Skeletal muscle cell (primary cell): ENCODE measurements around the gene ZEB2.

Experiments used
- DNase-seq: peaks from one replicate; pipeline ENCODE4 v3.0.0-alpha.2; 2010; ENCODE audit warnings: low read depth
- H3K4me3 ChIP-seq: 2 replicates; pipeline ENCODE4 v1.5.1; 2011; ENCODE audit warnings: low read depth, mild to moderate bottlenecking, control low read depth, low read length, moderate library complexity

ZEB2 gene

GRCh38 chr2:144460727-144461307 is 59.1 kb downstream of the ZEB2 start:
- no peak overlapping the region for H3K4me3 ChIP-seq
- DNase-seq, result no peak

- no peak overlapping the region for H3K4me3 ChIP-seq
- no peak for DNase-seq
These were observed 60.0 kb downstream of the ZEB2 start for GRCh38 chr2:144459937-144460336.

- H3K4me3 ChIP-seq, result no peak overlapping the region
These were observed 60.6 kb downstream of the ZEB2 start for GRCh38 chr2:144459286-144459685.

GRCh38 chr2:144458541-144458940 is 61.4 kb downstream of the ZEB2 start:
- no peak for DNase-seq
- H3K4me3 ChIP-seq, result no peak overlapping the region

More at GRCh38 chr2:144459286-144459685, 60.6 kb downstream of the ZEB2 start:
- no peak for DNase-seq

- peak; percentile 71 for DNase-seq
- H3K4me3 ChIP-seq, result no peak overlapping the region
These were observed 63.2 kb downstream of the ZEB2 start for GRCh38 chr2:144456680-144457079.

GRCh38 chr2:144455987-144456386 is 63.9 kb downstream of the ZEB2 start:
- no peak overlapping the region for H3K4me3 ChIP-seq
- no peak for DNase-seq

GRCh38 chr2:144454466-144455287 is 65.2 kb downstream of the ZEB2 start:
- DNase-seq, result no peak
- H3K4me3 ChIP-seq, result no peak overlapping the region

- no peak overlapping the region for H3K4me3 ChIP-seq
- DNase-seq, result no peak
These were observed 66.3 kb downstream of the ZEB2 start for GRCh38 chr2:144453486-144454158.

GRCh38 chr2:144452989-144453336 is 67.0 kb downstream of the ZEB2 start:
- peak overlapping the region; percentile 3 for H3K4me3 ChIP-seq
- no peak for DNase-seq

GRCh38 chr2:144452169-144452988 is 67.5 kb downstream of the ZEB2 start:
- H3K4me3 ChIP-seq, result peak overlapping the region; percentile 3

GRCh38 chr2:144451443-144451842 is 68.5 kb downstream of the ZEB2 start:
- H3K4me3 ChIP-seq, result no peak overlapping the region
- no peak for DNase-seq

More at GRCh38 chr2:144452169-144452988, 67.5 kb downstream of the ZEB2 start:
- no peak for DNase-seq

- no peak overlapping the region for H3K4me3 ChIP-seq
- no peak for DNase-seq
These were observed 70.9 kb downstream of the ZEB2 start for GRCh38 chr2:144449028-144449406.

- no peak for DNase-seq
- no peak overlapping the region for H3K4me3 ChIP-seq
These were observed 71.4 kb downstream of the ZEB2 start for GRCh38 chr2:144448389-144449027.

- DNase-seq, result no peak
- no peak overlapping the region for H3K4me3 ChIP-seq
These were observed 72.4 kb downstream of the ZEB2 start for GRCh38 chr2:144447535-144447934.

- H3K4me3 ChIP-seq, result no peak overlapping the region
- no peak for DNase-seq
These were observed 73.8 kb downstream of the ZEB2 start for GRCh38 chr2:144446136-144446535.

GRCh38 chr2:144445196-144445595 is 74.7 kb downstream of the ZEB2 start:
- H3K4me3 ChIP-seq, result no peak overlapping the region
- no peak for DNase-seq

GRCh38 chr2:144443837-144444817 is 75.8 kb downstream of the ZEB2 start:
- no peak overlapping the region for H3K4me3 ChIP-seq
- DNase-seq, result no peak

GRCh38 chr2:144441711-144442141 is 78.2 kb downstream of the ZEB2 start:
- DNase-seq, result no peak
- no peak overlapping the region for H3K4me3 ChIP-seq
